ENCODE results near the gene PSD4.

DNA sequence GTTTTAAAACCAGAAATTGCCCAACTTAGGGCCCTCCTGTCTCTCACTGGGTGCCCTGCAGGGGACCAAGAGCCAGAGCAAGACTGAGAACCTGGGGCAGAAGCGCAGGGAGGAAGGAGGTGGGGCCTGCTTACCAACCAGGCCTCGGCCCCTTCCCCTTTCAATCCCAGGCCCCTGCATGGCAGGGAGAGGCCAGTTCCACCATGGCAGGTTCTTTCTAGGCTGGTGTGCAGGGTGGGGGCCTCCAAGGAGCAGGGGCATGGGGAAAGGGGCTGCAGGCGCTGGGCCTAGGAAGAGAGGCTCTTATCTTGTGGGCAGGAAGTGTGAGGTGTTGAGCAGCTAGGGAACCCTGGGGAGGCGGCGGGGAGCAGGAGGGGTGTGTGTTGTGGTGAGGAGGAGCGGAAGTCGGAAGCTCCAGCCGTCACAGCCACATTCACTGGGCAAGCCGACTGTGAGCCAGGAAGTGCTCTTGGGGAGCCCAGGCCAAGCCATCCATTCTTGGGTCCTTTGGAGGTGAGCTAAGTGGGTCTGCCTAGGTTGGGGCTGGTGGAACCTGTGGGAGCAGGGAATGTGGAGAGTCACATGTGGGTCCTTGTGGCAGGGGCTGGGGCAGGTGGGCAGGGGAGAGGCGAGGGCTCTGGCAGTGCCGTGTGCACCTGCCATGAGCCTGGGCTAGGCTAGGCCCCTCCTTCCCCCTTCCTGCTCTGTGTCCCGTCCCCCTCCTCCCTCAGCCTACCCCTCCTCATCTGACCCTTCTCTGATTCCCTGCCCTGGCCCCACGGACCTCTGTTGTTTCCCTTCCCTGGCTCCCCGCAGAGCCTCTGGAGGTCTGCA lies at the start of gene PSD4:
- no peak for TF ChIP-seq CTCF (IDR thresholded peaks at IDR 0.05; ENCODE audit: poor library complexity, severe bottlenecking)
- TF ChIP-seq REST (IDR thresholded peaks at IDR 0.05; ENCODE audit: borderline replicate concordance): no peak
- TF ChIP-seq RAD21 (conservative IDR thresholded peaks at IDR 0.05): no peak
- TF ChIP-seq POLR2AphosphoS5 (IDR thresholded peaks at IDR 0.05): no peak
- no peak for TF ChIP-seq EP300 (conservative IDR thresholded peaks at IDR 0.05; ENCODE audit: poor library complexity, severe bottlenecking)
- no peak for TF ChIP-seq MXI1 (conservative IDR thresholded peaks at IDR 0.05; ENCODE audit: poor library complexity, severe bottlenecking)
- no peak for TF ChIP-seq TAF1 (IDR thresholded peaks at IDR 0.05; ENCODE audit: low read depth)
- TF ChIP-seq EZH2 (IDR thresholded peaks at IDR 0.05; ENCODE audit: borderline replicate concordance, insufficient read depth, low read length, poor library complexity, severe bottlenecking): no peak
